Liver (tissue), 3 donors: Measurements from ENCODE around the gene ARHGEF4.

Experiments
- ATF3 ChIP-seq: IDR thresholded peaks from 2 replicates; pipeline ENCODE4 v1.6.1; 2016; ENCODE audit warnings: antibody characterized with exemption
- CTCF ChIP-seq: fragments of 150-350 bp; IDR thresholded peaks from 2 replicates; pipeline ENCODE4 v1.5.1; 2017; ENCODE audit warnings: improper control_type of control experiment, low read depth, low read length; ENCODE audit not compliant: missing input control
- EGR1 ChIP-seq, 2 donors: IDR thresholded peaks; 2 replicates each; pipeline ENCODE4 v1.6.1; 2016 to 2018; ENCODE audit warnings: antibody characterized with exemption in 2 of 2, low read depth in 2 of 2
- MAX ChIP-seq: IDR thresholded peaks from 2 replicates; pipeline ENCODE4 v1.6.1; 2016; ENCODE audit warnings: antibody characterized with exemption
- RAD21 ChIP-seq, 2 donors: IDR thresholded peaks; 2 replicates each; pipeline ENCODE4 v1.6.1; 2016; ENCODE audit warnings: antibody characterized with exemption in 2 of 2, mild to moderate bottlenecking in 2 of 2
- REST ChIP-seq: IDR thresholded peaks from 2 replicates; pipeline ENCODE4 v1.6.1; 2016; ENCODE audit warnings: antibody characterized with exemption, mild to moderate bottlenecking
- TAF1 ChIP-seq: conservative IDR thresholded peaks from 2 replicates; pipeline ENCODE4 v1.6.1; 2016; ENCODE audit warnings: antibody characterized with exemption, mild to moderate bottlenecking
- YY1 ChIP-seq: IDR thresholded peaks from 2 replicates; pipeline ENCODE4 v1.6.1; 2016; ENCODE audit warnings: antibody characterized with exemption, mild to moderate bottlenecking
- donor health status: healthy.
- donor health status: healthy.

GRCh38 chr2:130807659-130808385 lies 28.9 kb upstream of the ARHGEF4 start:
- TF ChIP-seq EGR1 (IDR thresholded peaks at IDR 0.05; ENCODE audit: low read depth in 2 of 2) (no peak), TAF1 (no peak), CTCF (no peak), YY1 (no peak), ATF3 (no peak), RAD21 (IDR thresholded peaks at IDR 0.05) (no peak), REST (no peak), MAX (no peak)
